NT2/D1 (cell line): ENCODE measurements around the gene PHF3.
"Not testable (repeated sequence)": the region's sequence is repeated elsewhere in the genome, so short reads cannot be mapped to it uniquely, and the experiment has no call there.

ENCODE experiments used
- SUZ12 ChIP-seq: IDR thresholded peaks from 2 replicates; pipeline ENCODE4 v1.6.1; 2011; ENCODE audit not compliant: insufficient read length, insufficient read depth; ENCODE audit errors: extremely low read depth
- ZNF274 ChIP-seq: IDR thresholded peaks from 2 replicates; pipeline ENCODE4 v1.6.1; 2011; ENCODE audit warnings: mild to moderate bottlenecking, low read depth, low read length

DNA sequence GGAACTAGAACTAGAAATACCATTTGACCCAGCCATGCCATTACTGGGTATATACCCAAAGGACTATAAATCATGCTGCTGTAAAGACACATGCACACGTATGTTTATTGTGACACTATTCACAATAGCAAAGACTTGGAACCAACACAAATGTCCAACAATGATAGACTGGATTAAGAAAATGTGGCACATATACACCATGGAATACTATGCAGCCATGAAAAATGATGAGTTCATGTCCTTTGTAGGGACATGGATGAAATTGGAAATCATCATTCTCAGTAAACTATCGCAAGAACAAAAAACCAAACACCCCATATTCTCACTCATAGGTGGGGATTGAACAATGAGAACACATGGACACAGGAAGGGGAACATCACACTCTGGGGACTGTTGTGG, 102.6 kb downstream of the PHF3 start:
- not testable (repeated sequence) for TF ChIP-seq ZNF274, SUZ12
